Measurements from ENCODE around the gene TMOD2. TPM values are rescaled to one million over a fixed set of nuclear protein-coding genes. Genes with fewer than 3 reads are reported as not detected.

The TMOD2 gene
- total RNA-seq, 6 experiments from 2014 or later, result 11.0 to 14.9 (median 13.5) TPM

DNA sequence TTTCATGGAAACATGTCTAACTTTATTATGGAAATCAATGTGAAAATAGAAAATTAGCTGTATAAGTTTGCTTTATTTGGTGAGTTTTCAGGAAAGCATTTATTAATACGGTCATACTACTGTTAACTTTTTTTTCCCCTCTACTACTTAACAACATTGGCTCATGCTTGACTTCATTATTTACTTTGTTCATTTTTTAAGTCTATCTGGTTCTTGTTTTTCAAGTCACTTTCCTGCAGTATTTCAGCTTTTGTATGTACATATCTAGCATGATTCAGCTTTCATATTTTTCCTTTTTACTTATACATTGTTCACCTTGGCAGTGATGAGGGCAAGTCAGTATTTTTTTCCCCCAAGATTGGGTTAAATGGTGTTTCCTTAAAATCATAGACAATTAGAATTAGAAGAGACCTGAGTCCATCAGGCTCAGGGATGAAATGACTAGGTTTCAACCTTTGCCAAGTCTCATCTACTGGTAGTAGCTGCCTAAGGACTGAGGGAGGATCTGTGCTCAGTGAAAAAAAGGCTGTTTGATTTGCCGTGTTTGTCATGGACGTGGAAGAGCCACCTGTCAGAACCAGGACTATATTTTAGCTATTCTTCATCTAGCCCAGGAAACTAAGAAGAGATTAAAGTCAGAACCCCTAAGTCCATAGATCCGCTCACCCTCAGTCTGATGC, 93.5 kb downstream of the TMOD2 start:
- Mint-ChIP-seq H3K27ac (peak overlapping the region; percentile 89), H3K27me3 (ENCODE audit: insufficient read depth) (no peaks in the 10 kb centered on the region), H3K4me1 (ENCODE audit: low read depth) (peaks cover 100% of the 10 kb centered on the region), H3K4me3 (peak overlapping the region; percentile 77), H3K9me3 (no peaks in the 10 kb centered on the region), H3K36me3 (ENCODE audit: low read depth) (peaks cover 10% of the 10 kb centered on the region)
- TF ChIP-seq, protein P1, sequence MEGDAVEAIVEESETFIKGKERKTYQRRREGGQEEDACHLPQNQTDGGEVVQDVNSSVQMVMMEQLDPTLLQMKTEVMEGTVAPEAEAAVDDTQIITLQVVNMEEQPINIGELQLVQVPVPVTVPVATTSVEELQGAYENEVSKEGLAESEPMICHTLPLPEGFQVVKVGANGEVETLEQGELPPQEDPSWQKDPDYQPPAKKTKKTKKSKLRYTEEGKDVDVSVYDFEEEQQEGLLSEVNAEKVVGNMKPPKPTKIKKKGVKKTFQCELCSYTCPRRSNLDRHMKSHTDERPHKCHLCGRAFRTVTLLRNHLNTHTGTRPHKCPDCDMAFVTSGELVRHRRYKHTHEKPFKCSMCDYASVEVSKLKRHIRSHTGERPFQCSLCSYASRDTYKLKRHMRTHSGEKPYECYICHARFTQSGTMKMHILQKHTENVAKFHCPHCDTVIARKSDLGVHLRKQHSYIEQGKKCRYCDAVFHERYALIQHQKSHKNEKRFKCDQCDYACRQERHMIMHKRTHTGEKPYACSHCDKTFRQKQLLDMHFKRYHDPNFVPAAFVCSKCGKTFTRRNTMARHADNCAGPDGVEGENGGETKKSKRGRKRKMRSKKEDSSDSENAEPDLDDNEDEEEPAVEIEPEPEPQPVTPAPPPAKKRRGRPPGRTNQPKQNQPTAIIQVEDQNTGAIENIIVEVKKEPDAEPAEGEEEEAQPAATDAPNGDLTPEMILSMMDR (IDR thresholded peaks at IDR 0.05), result no peak
- peak; percentile 3 for DNase-seq

DNA sequence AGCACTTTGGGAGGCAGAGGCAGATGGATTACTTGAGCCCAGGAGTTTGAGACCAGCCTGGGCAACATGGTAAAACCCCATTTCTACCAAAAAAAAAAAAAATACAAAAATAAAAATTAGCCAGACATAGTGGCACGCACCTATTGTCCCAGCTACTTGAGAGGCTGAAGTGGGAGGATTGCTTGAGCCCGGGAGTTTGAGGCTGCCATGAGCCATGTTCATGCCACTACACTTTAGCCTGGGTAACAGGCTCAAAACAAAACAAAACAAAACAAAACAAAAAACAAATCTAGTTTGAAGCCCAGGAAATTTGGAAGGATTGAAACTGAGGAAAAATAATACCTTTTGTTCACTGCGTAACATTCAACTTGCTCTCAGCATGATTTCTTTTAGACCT, 94.7 kb downstream of the TMOD2 start:
- Mint-ChIP-seq H3K9me3 (no peaks in the 10 kb centered on the region), H3K4me1 (ENCODE audit: low read depth) (peaks cover 100% of the 10 kb centered on the region), H3K36me3 (ENCODE audit: low read depth) (peaks cover 21% of the 10 kb centered on the region), H3K4me3 (peak overlapping the region; percentile 75), H3K27ac (peak overlapping the region; percentile 89), H3K27me3 (ENCODE audit: insufficient read depth) (peaks cover 2% of the 10 kb centered on the region; the same call in 1 of the 2 replicates)
- DNase-seq, result no peak
- TF ChIP-seq, protein P1 (IDR thresholded peaks at IDR 0.05), result no peak

GRCh38 chr15:51846463-51847230, 95.2 kb downstream of the TMOD2 start:
- H3K27me3 Mint-ChIP-seq (ENCODE audit: insufficient read depth), result peaks cover 2% of the 10 kb centered on the region; the same call in 1 of the 2 replicates
- no peaks in the 10 kb centered on the region for H3K9me3 Mint-ChIP-seq
- H3K4me1 Mint-ChIP-seq (ENCODE audit: low read depth), result peaks cover 100% of the 10 kb centered on the region
- H3K4me3 Mint-ChIP-seq, result peak overlapping the region; percentile 75
- TF ChIP-seq, protein P1 (IDR thresholded peaks at IDR 0.05), result no peak
- peaks cover 22% of the 10 kb centered on the region for H3K36me3 Mint-ChIP-seq (ENCODE audit: low read depth)
- DNase-seq, result peak; percentile 72
- peak overlapping the region; percentile 89 for H3K27ac Mint-ChIP-seq

DNA sequence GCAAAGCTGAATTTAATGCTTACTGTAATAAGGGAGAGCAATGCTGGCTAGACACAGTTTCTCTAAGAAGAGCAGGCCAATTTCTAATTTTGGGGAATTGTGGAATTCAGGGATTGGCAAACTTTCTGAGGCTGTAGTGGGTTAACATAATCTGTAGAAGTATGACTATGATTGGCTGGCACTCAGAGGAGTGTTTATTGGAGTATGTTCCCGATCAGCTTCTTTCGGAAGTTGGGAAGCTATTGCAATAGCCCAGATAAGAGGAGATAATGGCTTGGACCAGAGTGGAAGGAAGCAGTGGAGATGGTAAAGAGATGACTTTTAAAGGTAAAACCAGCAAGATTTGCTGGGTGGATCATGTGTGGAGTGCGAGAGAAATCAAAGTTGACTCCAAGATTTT, 97.4 kb downstream of the TMOD2 start:
- H3K27me3 Mint-ChIP-seq (ENCODE audit: insufficient read depth), result peaks cover 2% of the 10 kb centered on the region; the same call in 1 of the 2 replicates
- no peak overlapping the region for H3K4me3 Mint-ChIP-seq
- peaks cover 97% of the 10 kb centered on the region for H3K4me1 Mint-ChIP-seq (ENCODE audit: low read depth)
- TF ChIP-seq, protein P1 (IDR thresholded peaks at IDR 0.05), result no peak
- peaks cover 29% of the 10 kb centered on the region for H3K36me3 Mint-ChIP-seq (ENCODE audit: low read depth)
- DNase-seq, result no peak
- H3K9me3 Mint-ChIP-seq, result no peaks in the 10 kb centered on the region
- 0 out of 2 replicates have a peak overlapping the region, but pooled peaks have one; percentile 14 for H3K27ac Mint-ChIP-seq

GRCh38 chr15:51849860-51850259, 98.5 kb downstream of the TMOD2 start:
- peaks cover 2% of the 10 kb centered on the region; the same call in 1 of the 2 replicates for H3K27me3 Mint-ChIP-seq (ENCODE audit: insufficient read depth)
- no peak overlapping the region; the same call in 1 of the 2 replicates for H3K27ac Mint-ChIP-seq
- H3K36me3 Mint-ChIP-seq (ENCODE audit: low read depth), result peaks cover 29% of the 10 kb centered on the region
- no peak overlapping the region for H3K4me3 Mint-ChIP-seq
- peaks cover 97% of the 10 kb centered on the region for H3K4me1 Mint-ChIP-seq (ENCODE audit: low read depth)
- no peak for DNase-seq
- TF ChIP-seq, protein P1 (IDR thresholded peaks at IDR 0.05), result no peak
- no peaks in the 10 kb centered on the region for H3K9me3 Mint-ChIP-seq
